Uterus (tissue), 2 donors: ENCODE data around the gene HIP1.
"Not testable (repeated sequence)": the region's sequence is repeated elsewhere in the genome, so short reads cannot be mapped to it uniquely, and the experiment has no call there.

Experiments used
- POLR2A ChIP-seq, 2 donors: fragments of 450-650 bp; IDR thresholded peaks; one replicate each; pipeline ENCODE4 v1.6.1; 2016; ENCODE audit warnings: antibody characterized with exemption in 2 of 2, mild to moderate bottlenecking in 1 of 2, moderate library complexity in 1 of 2
- TF ChIP-seq, protein P1 (sequence below), 4 experiments: fragments of 200-600 bp in 2 of 4; fragments of 450-650 bp in 2 of 4; sonication (generic) in 2 of 4; IDR thresholded peaks; one replicate each; pipeline ENCODE4 v1.5.1; 2016 to 2019; ENCODE audit warnings: antibody characterized with exemption in 4 of 4, mild to moderate bottlenecking in 2 of 4, moderate library complexity in 1 of 4

DNA sequence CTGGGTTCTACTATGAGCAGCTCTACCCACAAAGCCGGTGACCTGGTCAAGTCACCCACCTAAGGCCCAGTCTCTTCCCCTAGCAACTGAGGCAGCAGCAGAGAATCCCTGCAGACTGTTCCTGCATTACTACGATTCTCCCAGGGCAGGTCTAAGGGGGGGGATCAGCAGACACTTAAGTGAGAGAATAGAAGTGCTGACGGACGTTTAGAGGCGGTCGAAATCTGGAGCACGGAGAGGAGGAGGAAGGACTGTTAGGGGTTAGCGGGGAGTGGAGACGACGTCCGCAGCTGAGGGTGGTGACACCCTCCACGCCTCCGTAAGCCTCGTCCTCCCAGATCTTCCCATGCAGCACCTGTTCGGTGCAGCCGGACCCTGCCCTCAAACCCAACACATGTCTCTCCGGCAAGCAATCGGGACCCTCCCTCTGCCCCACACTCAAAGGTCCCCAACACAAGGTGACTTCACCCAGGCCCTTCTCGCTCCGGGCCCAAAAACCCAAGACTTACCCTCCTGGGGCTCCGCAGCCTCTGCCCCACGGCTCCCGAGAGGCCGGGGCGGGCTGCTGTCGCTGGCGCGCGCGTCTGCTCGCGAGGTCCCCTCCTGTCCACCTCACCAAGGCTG lies 253.3 kb downstream of the HIP1 start:
- TF ChIP-seq, protein P1, sequence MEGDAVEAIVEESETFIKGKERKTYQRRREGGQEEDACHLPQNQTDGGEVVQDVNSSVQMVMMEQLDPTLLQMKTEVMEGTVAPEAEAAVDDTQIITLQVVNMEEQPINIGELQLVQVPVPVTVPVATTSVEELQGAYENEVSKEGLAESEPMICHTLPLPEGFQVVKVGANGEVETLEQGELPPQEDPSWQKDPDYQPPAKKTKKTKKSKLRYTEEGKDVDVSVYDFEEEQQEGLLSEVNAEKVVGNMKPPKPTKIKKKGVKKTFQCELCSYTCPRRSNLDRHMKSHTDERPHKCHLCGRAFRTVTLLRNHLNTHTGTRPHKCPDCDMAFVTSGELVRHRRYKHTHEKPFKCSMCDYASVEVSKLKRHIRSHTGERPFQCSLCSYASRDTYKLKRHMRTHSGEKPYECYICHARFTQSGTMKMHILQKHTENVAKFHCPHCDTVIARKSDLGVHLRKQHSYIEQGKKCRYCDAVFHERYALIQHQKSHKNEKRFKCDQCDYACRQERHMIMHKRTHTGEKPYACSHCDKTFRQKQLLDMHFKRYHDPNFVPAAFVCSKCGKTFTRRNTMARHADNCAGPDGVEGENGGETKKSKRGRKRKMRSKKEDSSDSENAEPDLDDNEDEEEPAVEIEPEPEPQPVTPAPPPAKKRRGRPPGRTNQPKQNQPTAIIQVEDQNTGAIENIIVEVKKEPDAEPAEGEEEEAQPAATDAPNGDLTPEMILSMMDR (IDR thresholded peaks at IDR 0.05): not testable (repeated sequence)
- not testable (repeated sequence) for TF ChIP-seq POLR2A (IDR thresholded peaks at IDR 0.05)
